MCF 10A (cell line): Measurements from ENCODE around the gene SPECC1L. TPM values are rescaled to one million over a fixed set of nuclear protein-coding genes. Genes with fewer than 3 reads are reported as not detected.
A peak's percentile ranks its signal among the peaks of the same experiment; 100 is the strongest.

ENCODE experiments used
- BruUV-seq: library from RNA; stranded (reverse); fragments of 400-500 nt; replicated peaks from 2 replicates; lab custom pipeline; 2021; lab: Mats Ljungman, UMichigan
- CTCF ChIA-PET: fragments of 300-600 bp; sonication (Branson Sonifier 250); formaldehyde crosslinking; extraction: SDS; loops from one replicate; lab custom pipeline; 2021; ENCODE audit warnings: antibody characterized with exemption, inconsistent platforms; lab: Yijun Ruan, JAX
- POLR2A ChIA-PET: fragments of 300-600, 350-650 bp; sonication (Branson Sonifier 250); formaldehyde crosslinking; extraction: SDS; loops from one replicate; lab custom pipeline; 2020; ENCODE audit warnings: antibody characterized with exemption, inconsistent platforms; lab: Yijun Ruan, JAX
- DNase-seq: peaks from one replicate; pipeline ENCODE4 v3.0.0-alpha.2; 2018; ENCODE audit not compliant: unreplicated experiment
- H3K27ac Mint-ChIP-seq: one replicate; pipeline ENCODE4 v1.8.0; 2022; ENCODE audit warnings: mild to moderate bottlenecking, low read depth, mixed read lengths; ENCODE audit not compliant: unreplicated experiment
- H3K27me3 Mint-ChIP-seq: one replicate; pipeline ENCODE4 v1.8.0; 2022; ENCODE audit warnings: mixed read lengths; ENCODE audit not compliant: insufficient read depth, unreplicated experiment
- H3K36me3 Mint-ChIP-seq: one replicate; pipeline ENCODE4 v1.8.0; 2022; ENCODE audit warnings: mild to moderate bottlenecking, moderate library complexity, mixed read lengths; ENCODE audit not compliant: insufficient read depth, unreplicated experiment
- H3K4me1 Mint-ChIP-seq: one replicate; pipeline ENCODE4 v1.8.0; 2022; ENCODE audit warnings: mixed read lengths; ENCODE audit not compliant: insufficient read depth, unreplicated experiment
- H3K4me3 Mint-ChIP-seq: one replicate; pipeline ENCODE4 v1.8.0; 2022; ENCODE audit warnings: mild to moderate bottlenecking, moderate library complexity, mixed read lengths; ENCODE audit not compliant: unreplicated experiment
- H3K9me3 Mint-ChIP-seq: one replicate; pipeline ENCODE4 v1.8.0; 2022; ENCODE audit warnings: mixed read lengths; ENCODE audit not compliant: unreplicated experiment
- CTCF ChIP-seq: fragments of 200-600 bp; IDR thresholded peaks from one replicate; pipeline ENCODE4 v1.8.0; 2022; ENCODE audit warnings: antibody characterized with exemption, mild to moderate bottlenecking; ENCODE audit not compliant: unreplicated experiment
- intact Hi-C: fragments of 100-400 bp; cut with micrococcal nuclease; formaldehyde crosslinking; loops from 2 replicates; pipeline ENCODE4 v1.14.1; 2022
- total RNA-seq: library from RNA; stranded (reverse); gene quantifications from 2 replicates; pipeline ENCODE4 v1.2.3, GENCODE V29; 2022

SPECC1L gene
- total RNA-seq, 1 experiment from 2014 or later, result 60.4 TPM

DNA sequence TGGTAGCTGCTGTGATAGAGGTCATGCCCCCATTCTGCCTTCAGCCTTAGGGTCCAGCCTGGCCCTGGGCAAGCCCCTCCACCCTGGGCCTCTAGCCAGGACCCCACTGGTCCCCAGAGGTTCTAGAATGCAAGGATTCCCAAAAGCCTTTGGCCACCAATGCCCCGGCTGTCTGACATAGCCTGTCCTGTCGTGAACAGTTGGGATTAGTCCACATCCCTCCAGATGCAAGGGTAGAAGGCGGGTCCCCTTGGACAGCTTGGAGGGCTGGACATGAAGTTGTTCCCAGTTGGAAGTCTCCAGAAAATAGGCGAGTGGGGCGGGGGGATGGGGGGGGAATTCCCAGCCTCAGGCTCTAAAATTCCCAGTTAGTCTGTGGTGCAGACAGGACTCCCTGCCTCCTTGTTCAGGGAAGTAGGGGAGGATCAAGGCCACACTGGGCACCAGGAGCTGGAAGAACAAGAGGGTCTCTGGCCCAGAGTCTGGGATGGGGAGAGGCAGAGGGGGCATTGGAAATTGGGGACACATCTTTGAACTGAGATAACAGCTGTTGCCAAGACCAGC, 151.6 kb downstream of the SPECC1L start:
- BruUV-seq, result no TSS peak
- DNase-seq, result no peak
- H3K27ac Mint-ChIP-seq, result no peak overlapping the region
- ChIA-PET CTCF (interaction anchor here (0.6 to 5.3 kb wide), 15 partner anchors 7 to 1145 kb away, joined by 3 to 42 read pairs (median 4); no protein-coding TSS in a partner anchor), POLR2A (no interaction called here)
- peaks cover 6% of the 10 kb centered on the region for H3K4me1 Mint-ChIP-seq
- H3K9me3 Mint-ChIP-seq, result no peaks in the 10 kb centered on the region
- no peak for TF ChIP-seq CTCF
- intact Hi-C loops, result loop anchor here (5.0 kb wide), 1 partner anchor 95 kb away; no protein-coding TSS in a partner anchor
- H3K36me3 Mint-ChIP-seq, result peaks cover under 1% of the 10 kb centered on the region
- peaks cover 18% of the 10 kb centered on the region for H3K27me3 Mint-ChIP-seq
- H3K4me3 Mint-ChIP-seq, result no peak overlapping the region

GRCh38 chr22:24423519-24424000, 152.9 kb downstream of the SPECC1L start:
- TF ChIP-seq CTCF, result peak; percentile 91
- H3K4me1 Mint-ChIP-seq, result peaks cover 6% of the 10 kb centered on the region
- ChIA-PET POLR2A (no interaction called here), CTCF (interaction anchor here (0.6 to 5.3 kb wide), 15 partner anchors 8 to 172 kb away, joined by 3 to 42 read pairs (median 4); no protein-coding TSS in a partner anchor)
- no TSS peak for BruUV-seq
- H3K27me3 Mint-ChIP-seq, result peaks cover 18% of the 10 kb centered on the region
- peak; percentile 30 for DNase-seq
- no peak overlapping the region for H3K27ac Mint-ChIP-seq
- H3K4me3 Mint-ChIP-seq, result no peak overlapping the region
- H3K9me3 Mint-ChIP-seq, result no peaks in the 10 kb centered on the region
- H3K36me3 Mint-ChIP-seq, result no peaks in the 10 kb centered on the region
- intact Hi-C loops, result loop anchor here (1.0 to 5.0 kb wide), 2 partner anchors 80 to 96 kb away; no protein-coding TSS in a partner anchor

- no peak for TF ChIP-seq CTCF
- Mint-ChIP-seq H3K36me3 (no peaks in the 10 kb centered on the region), H3K4me1 (peaks cover 6% of the 10 kb centered on the region), H3K4me3 (no peak overlapping the region), H3K27ac (no peak overlapping the region), H3K9me3 (no peaks in the 10 kb centered on the region), H3K27me3 (peaks cover 18% of the 10 kb centered on the region)
- ChIA-PET POLR2A (no interaction called here), CTCF (interaction anchor here (0.6 to 5.3 kb wide), 11 partner anchors 9 to 108 kb away, joined by 3 to 42 read pairs (median 4); no protein-coding TSS in a partner anchor)
- intact Hi-C loops, result loop anchor here (5.0 kb wide), 1 partner anchor 97 kb away; no protein-coding TSS in a partner anchor
- BruUV-seq, result no TSS peak
- no peak for DNase-seq
These were observed 153.6 kb downstream of the SPECC1L start for GRCh38 chr22:24424001-24424900.
